RWPE1 (cell line): ENCODE results near the gene PTPRN2.

Experiments
- CTCF ChIA-PET: fragments of 350-600 bp; sonication (Branson Sonifier 250); formaldehyde crosslinking; extraction: SDS; loops from one replicate; lab custom pipeline; 2021; lab: Yijun Ruan, JAX
- POLR2A ChIA-PET: fragments of 400-600 bp; formaldehyde crosslinking; extraction: SDS; loops from one replicate; lab custom pipeline; 2020; ENCODE audit warnings: antibody characterized with exemption; ENCODE audit not compliant: low non-redundant PET; lab: Yijun Ruan, JAX
- DNase-seq: peaks from one replicate; pipeline ENCODE4 v3.0.0; 2012; ENCODE audit warnings: low spot score
- H3K27ac ChIP-seq: fragments of 450-650 bp; 2 replicates; pipeline ENCODE4 v1.5.1; 2017
- CTCF ChIP-seq: fragments of 450-650 bp; conservative IDR thresholded peaks from 2 replicates; pipeline ENCODE4 v1.5.1; 2017; ENCODE audit warnings: low read depth, mild to moderate bottlenecking

The PTPRN2 gene

GRCh38 chr7:158519633-158520174 is 67.9 kb downstream of the PTPRN2 start:
- ChIA-PET POLR2A (no interaction called here), CTCF (no interaction called here)
- TF ChIP-seq CTCF: no peak
- DNase-seq: no peak
- no peak overlapping the region for H3K27ac ChIP-seq

- H3K27ac ChIP-seq: no peak overlapping the region
- ChIA-PET POLR2A (no interaction called here), CTCF (no interaction called here)
- DNase-seq: no peak
- TF ChIP-seq CTCF: no peak
These were observed 68.5 kb downstream of the PTPRN2 start for GRCh38 chr7:158518980-158519632.

- POLR2A ChIA-PET: no interaction called here
- no peak for TF ChIP-seq CTCF
- no peak for DNase-seq
- H3K27ac ChIP-seq: no peak overlapping the region
- CTCF ChIA-PET: no interaction called here
These were observed 70.1 kb downstream of the PTPRN2 start for GRCh38 chr7:158517571-158517970.

- POLR2A ChIA-PET: no interaction called here
- CTCF ChIA-PET: no interaction called here
- TF ChIP-seq CTCF: no peak
- no peak for DNase-seq
- no peak overlapping the region for H3K27ac ChIP-seq
These were observed 70.6 kb downstream of the PTPRN2 start for GRCh38 chr7:158517072-158517471.

- ChIA-PET POLR2A (no interaction called here), CTCF (no interaction called here)
- no peak for DNase-seq
- no peak for TF ChIP-seq CTCF
- no peak overlapping the region for H3K27ac ChIP-seq
These were observed 71.1 kb downstream of the PTPRN2 start for GRCh38 chr7:158516524-158516923.

GRCh38 chr7:158512869-158513268 is 74.8 kb downstream of the PTPRN2 start:
- TF ChIP-seq CTCF: no peak
- no peak for DNase-seq
- POLR2A ChIA-PET: no interaction called here
- no peak overlapping the region for H3K27ac ChIP-seq
- CTCF ChIA-PET: no interaction called here
